Stimulated activated CD8-positive, alpha-beta memory T cell treated with anti-CD3 and anti-CD28 coated beads, Interleukin-15, amount 100 ng/mL, for 48 hours (primary cell): Measurements from ENCODE around the gene OR4F17.
A peak's percentile ranks its signal among the peaks of the same experiment; 100 is the strongest.
"Not testable (repeated sequence)": the region's sequence is repeated elsewhere in the genome, so short reads cannot be mapped to it uniquely, and the experiment has no call there.

Source experiments
- DNase-seq, 2 donors: peaks; one replicate each; pipeline ENCODE4 v3.0.0-alpha.2; 2020; ENCODE audit warnings: low read depth in 2 of 2

The OR4F17 gene, protein sequence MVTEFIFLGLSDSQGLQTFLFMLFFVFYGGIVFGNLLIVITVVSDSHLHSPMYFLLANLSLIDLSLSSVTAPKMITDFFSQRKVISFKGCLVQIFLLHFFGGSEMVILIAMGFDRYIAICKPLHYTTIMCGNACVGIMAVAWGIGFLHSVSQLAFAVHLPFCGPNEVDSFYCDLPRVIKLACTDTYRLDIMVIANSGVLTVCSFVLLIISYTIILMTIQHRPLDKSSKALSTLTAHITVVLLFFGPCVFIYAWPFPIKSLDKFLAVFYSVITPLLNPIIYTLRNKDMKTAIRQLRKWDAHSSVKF

DNA sequence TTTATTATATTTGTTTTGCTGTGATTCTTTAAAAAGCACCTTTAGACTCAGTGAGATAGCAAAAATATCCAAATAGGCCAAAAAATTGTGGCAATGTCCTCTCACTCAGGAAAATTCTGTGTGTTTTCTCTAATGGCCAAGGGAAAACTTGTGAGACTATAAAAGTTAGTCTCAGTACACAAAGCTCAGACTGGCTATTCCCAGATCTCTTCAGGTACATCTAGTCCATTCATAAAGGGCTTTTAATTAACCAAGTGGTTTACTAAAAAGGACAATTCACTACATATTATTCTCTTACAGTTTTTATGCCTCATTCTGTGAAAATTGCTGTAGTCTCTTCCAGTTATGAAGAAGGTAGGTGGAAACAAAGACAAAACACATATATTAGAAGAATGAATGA is at the start of gene OR4F17:
Gene OR4F17, plus strand, starts transcription at position 301 of the 400 bp plus-strand sequence. CDS start 3,575 bp downstream, outside the sequence.
- DNase-seq = not testable (repeated sequence)

DNA sequence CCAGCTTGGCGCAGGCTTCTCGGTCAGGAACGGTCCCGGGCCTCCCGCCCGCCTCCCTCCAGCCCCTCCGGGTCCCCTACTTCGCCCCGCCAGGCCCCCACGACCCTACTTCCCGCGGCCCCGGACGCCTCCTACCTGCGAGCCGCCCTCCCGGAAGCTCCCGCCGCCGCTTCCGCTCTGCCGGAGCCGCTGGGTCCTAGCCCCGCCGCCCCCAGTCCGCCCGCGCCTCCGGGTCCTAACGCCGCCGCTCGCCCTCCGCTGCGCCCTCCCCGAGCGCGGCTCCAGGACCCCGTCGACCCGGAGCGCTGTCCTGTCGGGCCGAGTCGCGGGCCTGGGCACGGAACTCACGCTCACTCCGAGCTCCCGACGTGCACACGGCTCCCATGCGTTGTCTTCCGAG is 36.1 kb upstream of the OR4F17 start:
- DNase-seq = peak; percentile 29 to 50

DNA sequence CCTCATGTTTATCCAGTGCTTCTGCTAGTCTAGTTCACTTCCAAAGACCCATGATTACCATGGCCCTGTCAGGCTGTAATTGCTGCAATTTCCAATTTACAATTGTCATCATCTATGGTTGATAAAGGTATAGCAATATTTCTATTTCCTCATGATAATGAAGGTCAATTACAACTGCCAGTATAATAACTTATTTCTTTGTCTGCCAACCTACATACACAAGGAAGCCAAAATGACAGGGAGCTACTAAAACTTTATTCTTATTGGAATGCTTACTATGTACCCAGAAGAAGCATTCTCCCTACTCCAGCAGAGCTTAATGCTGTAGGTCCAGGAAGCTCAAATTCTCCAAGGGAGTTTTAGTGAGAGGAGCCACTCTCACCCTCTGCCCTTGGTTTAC is 24.0 kb upstream of the OR4F17 start:
- not testable (repeated sequence) for DNase-seq

DNA sequence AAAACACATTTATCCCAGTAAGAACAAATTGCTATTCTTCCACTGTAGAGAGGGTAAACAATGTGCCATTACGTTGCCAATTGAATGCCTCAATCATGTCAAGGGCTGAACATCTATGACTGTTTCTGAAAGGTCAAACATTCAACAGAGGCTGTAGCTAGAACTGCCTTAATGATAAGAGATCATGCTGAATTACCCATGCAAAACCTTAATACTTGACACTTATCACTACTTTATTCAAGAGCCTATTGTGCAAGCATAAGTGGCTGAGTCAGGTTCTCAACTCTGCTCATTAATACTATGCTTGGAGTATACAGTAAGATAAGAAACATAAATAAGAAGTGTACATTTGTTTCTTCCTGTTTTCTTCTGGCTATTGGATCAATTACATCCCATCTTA is 23.3 kb upstream of the OR4F17 start:
- not testable (repeated sequence) for DNase-seq

DNA sequence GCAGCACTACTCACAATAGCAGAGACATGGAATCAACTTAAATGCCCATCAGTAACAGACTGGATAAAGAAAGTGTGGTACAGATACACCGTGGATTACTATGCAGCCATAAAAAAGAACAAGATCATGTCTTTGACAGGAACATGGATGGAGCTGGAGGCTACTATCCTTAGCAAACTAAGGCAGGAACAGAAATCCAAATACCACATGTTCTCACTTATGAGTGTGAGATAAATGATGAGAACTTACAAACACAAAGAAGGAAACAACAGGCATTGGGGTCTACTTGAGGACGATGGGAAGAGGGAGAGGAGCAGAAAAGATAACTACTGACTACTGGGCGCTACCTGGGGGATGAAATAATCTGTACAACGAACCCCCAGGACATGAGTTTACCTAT is 16.2 kb upstream of the OR4F17 start:
- not testable (repeated sequence) for DNase-seq

DNA sequence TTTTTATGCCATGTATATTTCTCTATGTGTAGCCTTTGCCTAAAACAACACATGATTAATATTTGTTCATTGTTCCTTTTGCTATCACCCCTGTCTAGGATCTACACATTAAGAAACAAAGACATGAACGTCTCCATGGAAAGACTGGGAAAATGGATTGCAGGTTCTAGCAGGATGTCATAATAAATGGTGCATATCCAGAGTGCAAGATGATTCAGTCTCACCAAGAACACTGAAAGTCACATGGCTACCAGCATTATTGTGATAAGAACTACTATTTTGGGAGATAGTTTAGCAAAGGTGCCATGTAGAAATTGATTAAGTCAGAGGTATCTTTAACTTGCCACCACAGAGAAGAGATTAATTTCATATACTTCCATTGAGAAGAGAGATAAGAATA is 12.1 kb upstream of the OR4F17 start:
- not testable (repeated sequence) for DNase-seq

DNA sequence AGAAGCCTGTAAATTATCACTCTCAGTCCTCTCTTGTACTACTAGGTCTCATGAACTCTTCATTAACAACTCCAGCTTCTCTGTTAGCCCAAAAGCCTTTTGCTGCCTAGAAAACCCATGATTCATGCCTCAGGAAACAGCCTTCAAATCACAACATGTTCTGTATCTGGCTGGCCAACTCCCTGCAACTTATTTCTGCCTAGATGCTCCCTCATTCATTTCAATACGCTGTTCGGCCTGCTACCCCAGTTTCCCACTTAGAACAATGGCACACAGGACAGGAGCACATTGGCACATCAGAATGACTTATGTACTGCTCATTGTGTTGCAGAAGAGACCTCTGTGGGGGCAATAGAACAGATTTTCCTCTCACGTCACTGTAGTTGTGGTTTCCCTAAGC is 9.3 kb upstream of the OR4F17 start:
- DNase-seq = not testable (repeated sequence)

DNA sequence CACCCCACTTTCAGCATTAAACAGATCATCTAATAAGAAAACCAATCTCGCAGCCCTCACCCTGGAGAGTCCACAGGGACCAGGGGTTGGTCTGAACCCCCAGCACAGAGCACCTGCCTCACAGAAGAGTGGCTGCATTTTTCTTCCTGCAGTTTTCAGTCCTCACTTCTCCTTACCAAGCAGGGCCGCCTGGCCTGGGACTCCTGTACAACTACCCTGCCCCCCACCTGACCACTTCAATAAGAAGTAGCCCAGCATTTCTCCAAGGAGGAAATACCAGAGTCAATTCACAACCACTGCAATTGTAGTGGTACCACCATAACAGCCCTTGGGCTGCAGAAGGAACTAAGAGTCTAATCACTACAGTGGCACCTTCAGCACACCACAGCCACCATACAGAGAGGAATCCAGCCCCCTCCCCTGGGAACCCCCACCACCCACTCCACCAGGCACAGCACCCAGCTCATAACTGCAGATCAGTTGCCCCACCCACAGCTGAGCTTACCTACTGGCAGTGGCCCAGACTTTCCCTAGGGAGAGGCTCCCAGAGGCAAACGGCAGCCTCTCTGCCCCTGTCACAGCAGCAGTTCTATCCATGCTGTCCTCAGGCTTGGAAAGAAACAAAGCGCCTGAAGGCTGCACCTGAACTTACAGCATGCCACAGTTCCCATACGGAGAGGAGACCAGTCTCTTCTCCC is 13.7 kb downstream of the OR4F17 start:
- DNase-seq = not testable (repeated sequence)
